Nucleus accumbens (tissue), 56 donors: ENCODE results near the gene SUMO3.

ENCODE experiments used
- DNase-seq, 56 donors: peaks; one replicate each; lab custom pipeline; 2025; lab: John Stamatoyannopoulos, UW

SUMO3 gene

DNA sequence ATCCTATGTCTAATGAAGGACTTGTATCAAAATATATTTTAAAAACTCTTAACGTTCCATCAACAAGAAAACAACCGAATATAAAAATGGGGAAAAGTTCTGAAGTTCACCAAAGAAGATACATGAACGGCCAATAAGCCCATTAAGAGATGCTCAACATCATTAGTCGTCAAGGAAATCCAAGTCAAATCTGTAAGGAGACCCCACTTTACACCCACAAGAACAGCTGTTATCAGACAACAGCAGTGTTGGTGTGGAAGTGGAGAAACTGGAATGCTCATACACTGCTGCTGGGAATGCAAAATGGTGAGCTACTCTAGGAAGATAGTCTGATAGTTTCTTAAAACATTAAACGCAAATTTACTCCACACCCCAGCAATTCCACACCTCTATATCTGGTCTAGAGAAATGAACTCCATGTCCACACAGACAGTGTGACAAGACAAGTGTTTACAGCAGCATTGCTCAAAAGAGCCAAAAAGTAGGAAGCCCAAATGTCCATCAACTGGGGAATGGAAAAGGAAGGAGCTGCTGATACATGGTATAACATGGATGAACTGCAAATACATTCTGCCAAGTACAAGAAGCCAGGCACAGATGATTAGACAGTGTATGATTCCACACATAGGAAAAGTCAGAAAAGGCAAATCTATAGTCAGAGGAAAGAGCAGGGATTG lies 34.7 kb downstream of the SUMO3 start:
- no peak for DNase-seq

DNA sequence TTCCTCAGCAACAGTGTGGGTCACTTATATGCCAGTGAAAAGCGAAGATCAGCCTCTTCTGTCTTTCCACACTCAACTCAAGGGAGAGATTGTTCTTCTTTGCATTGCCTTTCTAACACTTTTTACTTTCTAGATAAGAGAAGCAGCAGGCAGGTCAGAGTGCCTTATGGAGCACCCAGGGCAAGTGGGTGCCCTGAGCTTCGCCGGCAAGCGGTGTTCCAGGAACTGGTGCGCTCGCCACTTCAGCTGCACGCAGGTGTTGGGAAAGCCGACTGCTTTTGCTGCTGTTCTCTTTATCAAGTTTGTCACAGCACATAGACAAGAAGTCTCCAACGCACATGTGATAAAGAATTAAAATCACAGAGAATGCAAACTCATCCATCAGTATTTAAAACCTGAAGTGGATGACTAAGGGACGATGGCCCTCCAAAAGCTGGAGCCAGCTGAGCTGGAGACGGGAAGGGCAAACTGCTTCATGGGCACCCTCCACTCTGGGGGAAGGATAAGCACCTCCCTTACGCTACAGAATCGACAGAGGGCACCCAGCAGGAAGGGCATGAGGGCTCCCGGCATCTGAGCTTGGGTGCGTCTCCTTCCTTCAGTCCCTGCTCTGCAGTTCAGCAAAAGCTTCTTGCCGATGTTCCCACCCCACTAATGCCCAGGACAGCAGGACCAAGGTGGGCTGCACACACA lies 36.9 kb downstream of the SUMO3 start:
- DNase-seq = no peak

GRCh38 chr21:44780137-44780502 lies 37.7 kb downstream of the SUMO3 start:
- no peak for DNase-seq

- DNase-seq = no peak
Measured at GRCh38 chr21:44779417-44780136, 38.3 kb downstream of the SUMO3 start.

DNA sequence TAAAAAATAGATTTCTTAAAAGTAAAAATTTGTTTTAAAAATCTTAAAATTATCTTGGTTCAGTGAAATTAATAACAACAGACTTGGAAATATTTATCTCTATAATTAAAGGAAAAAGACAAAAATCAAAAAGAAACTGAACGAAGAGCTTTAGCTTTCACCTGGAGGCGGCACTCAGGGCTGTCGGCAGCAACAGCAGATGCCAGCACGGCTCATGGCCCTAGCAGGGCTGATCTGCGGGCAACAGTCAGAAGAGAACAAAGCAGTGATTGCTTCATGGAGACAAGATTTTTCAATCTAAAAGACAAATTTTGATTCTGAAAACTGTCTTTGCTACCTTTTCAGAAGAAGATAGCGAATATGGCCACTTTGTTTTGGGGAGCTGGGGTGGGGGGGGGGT lies 38.9 kb downstream of the SUMO3 start:
- no peak for DNase-seq

DNA sequence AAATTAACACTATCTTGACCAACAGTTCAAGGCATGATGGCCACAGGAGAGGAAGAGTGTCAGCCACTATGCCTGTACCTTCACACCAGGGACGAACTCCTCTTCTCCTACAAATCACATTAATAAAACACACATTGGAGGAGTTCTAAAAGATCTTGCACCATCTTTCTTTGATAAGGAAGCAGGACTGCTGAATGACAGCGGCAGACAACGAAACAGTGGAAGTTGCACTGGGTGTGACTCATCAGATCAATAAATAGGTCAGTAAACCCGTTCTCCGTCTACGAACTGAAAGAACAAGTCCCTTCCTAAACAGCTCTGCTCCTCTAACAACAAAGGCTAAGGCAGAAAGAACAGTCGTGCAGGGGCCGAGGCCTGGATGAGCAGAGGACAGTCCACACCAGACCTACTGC lies 39.4 kb downstream of the SUMO3 start:
- DNase-seq = no peak

DNA sequence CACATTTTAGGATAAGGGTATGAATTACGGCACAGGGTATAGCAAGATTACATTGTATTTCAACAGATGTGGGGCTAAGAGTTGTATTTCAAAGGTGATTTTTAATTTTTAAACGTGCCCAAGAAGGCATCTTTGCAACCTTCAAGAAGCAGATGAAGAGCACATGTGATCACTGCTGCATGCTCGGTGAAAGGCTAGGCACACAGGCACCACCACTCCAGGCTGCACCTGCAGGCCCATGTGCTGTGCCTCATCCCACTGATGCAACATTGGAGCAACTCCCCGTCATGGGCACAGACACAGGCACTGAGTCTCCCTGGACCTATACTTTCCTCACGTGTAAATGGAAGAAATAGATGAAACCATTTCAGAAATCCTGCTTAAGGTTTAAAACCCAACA lies 39.8 kb downstream of the SUMO3 start:
- no peak for DNase-seq

DNA sequence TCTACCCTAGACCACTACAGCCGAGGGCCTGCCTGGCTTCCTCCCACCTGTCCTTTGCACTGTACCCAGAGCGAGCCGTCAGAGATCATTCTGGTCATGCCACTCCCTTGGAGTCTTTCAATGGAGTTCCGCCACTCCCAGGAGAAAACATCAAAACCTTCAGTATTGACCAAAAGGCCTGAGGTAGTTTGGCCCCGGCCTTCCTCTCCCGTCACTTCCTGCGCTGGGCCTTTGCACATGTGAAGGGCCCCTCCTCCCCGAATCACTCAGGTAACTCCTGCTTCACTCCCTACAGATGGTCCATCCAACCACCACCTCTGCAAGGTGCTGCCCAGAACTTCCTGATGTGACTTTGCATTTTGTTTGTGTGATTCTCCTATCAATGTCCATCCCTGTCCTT lies 42.9 kb downstream of the SUMO3 start:
- DNase-seq = no peak

GRCh38 chr21:44773291-44773932 lies 44.5 kb downstream of the SUMO3 start:
- DNase-seq = no peak

DNA sequence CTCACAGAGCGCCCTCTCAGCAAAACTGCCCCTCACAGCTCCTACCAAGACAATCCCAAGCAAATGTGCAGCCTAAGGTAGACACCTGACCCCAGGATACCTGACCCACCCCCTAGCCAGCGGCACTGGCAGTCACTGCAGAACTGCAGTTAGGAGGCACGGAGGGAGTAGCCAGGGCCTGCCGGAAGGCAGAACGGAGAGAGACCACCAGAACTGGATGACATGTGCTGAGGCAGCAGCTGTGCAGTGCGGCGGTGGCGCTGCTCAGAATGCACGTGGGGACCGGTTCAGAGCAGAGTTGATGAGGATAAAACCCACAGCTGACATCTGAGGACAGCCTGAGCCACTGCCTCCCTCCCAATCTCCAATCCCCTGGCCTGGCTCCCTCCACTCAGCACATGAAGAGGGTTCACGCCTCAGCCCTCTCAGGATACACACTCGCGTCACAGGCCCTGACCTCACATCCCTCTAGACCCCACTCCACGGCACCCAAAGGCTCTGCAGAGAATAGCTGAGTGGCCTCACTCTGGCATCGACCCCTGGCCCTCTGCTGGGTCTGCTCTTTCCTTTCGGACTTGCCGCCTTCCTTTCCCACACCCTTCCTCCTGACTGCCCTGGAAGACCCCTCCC lies 45.9 kb downstream of the SUMO3 start:
- no peak for DNase-seq

GRCh38 chr21:44767834-44768831 lies 49.7 kb downstream of the SUMO3 start:
- no peak for DNase-seq

DNA sequence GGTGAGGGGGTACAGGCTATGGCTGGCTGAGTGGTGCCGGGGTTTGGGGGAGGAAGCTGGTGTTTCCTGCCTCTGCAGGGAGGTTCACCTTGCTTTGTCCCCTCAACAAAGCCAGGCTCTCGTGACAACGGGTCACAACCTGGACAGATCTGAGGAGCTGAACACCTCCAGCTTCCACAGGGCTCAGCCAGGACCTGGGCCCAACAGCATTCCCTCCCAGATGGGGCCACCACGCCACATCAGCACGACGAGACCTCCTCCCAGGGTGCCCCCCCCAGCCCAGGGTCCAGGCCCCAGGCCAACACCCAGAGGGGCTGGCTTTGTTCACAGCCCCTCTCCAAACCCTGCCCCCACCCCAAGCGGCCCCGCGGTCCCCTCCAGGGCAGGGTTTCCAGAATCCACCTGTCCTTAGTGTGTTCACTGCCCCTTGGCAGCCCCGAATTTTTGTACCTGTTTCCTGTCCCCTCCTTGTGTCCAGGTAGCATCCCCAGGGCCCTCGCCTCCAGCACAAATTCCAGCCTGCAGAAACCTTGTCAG lies 51.0 kb downstream of the SUMO3 start:
- DNase-seq = no peak

GRCh38 chr21:44766014-44766817 lies 51.6 kb downstream of the SUMO3 start:
- no peak for DNase-seq

GRCh38 chr21:44765231-44766013 lies 52.4 kb downstream of the SUMO3 start:
- DNase-seq = no peak

DNA sequence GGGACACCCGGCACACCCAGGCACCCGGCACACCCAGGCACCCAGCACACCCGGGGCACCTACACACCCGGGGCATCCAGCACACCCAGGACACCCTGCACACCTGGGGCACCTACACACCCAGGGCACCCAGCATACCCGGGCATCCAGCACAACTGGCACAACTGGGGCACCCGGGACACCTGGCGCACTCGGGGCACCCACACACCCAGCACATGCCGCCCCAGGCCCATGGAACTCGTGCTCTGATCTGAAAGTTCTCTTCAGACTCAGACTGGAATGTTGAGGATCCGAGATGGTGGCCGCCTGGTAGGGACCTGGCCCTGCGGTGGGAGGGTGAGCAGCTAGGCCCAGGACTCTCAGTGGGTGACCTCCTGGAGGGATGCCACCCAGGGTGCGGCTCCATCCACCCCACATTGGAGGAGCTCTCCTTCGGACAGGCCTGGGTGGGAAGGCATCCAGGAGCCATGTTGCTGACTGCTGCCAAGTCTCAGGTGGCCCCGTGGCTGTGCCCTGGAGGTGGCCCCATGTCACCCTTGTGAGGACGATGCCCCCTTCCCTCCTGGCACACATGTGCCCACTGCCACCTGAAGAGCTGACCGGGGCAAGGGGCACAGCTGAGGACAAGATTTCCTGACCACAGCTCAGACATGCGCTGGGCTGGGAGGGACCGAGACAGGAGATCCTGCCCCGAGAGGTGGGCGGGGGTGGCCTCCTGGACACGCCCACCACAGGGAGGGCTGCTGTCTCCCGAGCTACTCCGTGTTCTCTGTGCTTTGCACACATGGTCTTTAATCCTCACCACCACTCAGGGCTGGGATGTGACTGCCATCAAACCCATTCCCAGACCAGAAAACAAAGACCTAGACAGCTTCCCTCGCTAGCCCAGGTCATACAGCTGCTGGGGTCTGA lies 53.3 kb downstream of the SUMO3 start:
- DNase-seq = no peak

DNA sequence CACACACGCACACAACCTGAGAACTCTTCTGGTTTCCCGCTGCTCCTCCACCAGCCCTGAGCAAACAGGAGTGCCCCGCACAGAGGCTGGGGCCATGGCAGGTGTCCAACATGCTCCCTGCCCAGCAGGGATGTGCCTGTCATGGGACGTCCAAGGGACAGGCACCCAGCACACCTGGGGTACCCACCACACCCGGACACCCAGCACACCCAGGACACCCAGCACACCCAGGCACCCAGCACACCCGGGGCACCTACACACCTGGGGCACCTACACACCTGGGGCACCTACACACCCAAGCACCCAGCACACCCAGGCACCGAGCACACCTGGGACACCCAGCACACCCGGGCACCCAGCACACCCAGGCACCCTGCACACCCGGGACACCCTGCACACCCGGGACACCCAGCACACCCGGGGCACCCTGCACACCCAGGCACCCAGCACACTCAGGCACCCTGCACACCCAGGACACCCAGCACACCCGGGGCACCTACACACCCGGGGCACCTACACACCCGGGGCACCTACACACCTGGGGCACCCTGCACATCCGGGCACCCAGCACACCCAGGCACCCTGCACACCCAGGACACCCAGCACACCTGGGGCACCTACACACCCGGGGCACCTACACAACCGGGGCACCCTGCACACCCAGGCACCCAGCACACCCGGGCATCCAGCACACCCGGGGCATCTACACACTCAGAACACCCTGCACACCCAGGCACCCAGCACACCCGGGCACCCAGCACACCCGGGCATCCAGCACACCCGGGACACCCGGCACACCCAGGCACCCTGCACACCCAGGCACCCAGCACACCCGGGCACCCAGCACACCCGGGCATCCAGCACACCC lies 54.2 kb downstream of the SUMO3 start:
- no peak for DNase-seq
